Muscle of leg (tissue), 11 donors: ENCODE data around the gene NR5A2. TPM values are rescaled to one million over a fixed set of nuclear protein-coding genes. Genes with fewer than 3 reads are reported as not detected.

ENCODE experiments used
- DNase-seq: peaks from one replicate; pipeline ENCODE4 v3.0.0; 2013
- H3K27ac ChIP-seq: one replicate; pipeline ENCODE4 v1.5.1; 2013; ENCODE audit warnings: mild to moderate bottlenecking, low read length, control low read depth
- H3K27me3 ChIP-seq: one replicate; pipeline ENCODE4 v1.6.1; 2013; ENCODE audit warnings: low read length; ENCODE audit not compliant: control insufficient read depth, insufficient read depth
- H3K36me3 ChIP-seq: one replicate; pipeline ENCODE4 v1.6.1; 2013; ENCODE audit warnings: low read length; ENCODE audit not compliant: control insufficient read depth, insufficient read depth
- H3K4me1 ChIP-seq: one replicate; pipeline ENCODE4 v1.6.1; 2013; ENCODE audit warnings: low read length; ENCODE audit not compliant: control insufficient read depth, insufficient read depth
- H3K4me3 ChIP-seq: one replicate; pipeline ENCODE4 v1.5.1; 2013; ENCODE audit warnings: low read length, control low read depth
- H3K9me3 ChIP-seq: replicated peaks from 2 replicates; pipeline ENCODE4 v1.6.1; 2013; ENCODE audit warnings: low read depth, low read length; ENCODE audit not compliant: control insufficient read depth
- WGBS: methylation state at CpG from one replicate; pipeline ENCODE4 v1.1.5; 2013; ENCODE audit warnings: missing lambda C conversion rate; ENCODE audit not compliant: insufficient coverage; 5-methylcytosine and 5-hydroxymethylcytosine counted together
- polyA plus RNA-seq, 8 donors: library from polyadenylated mRNA; unstranded; fragments of 120-200 nt; gene quantifications; one replicate each; pipeline versions ENCODE4 v1.2.1 to v1.2.3, GENCODE V29; 2013; ENCODE audit warnings: inconsistent platforms in 1 of 8, low replicate concordance in 1 of 8; ENCODE audit not compliant: insufficient read length in 8 of 8, insufficient read depth in 1 of 8
- total RNA-seq: library from RNA; stranded (reverse); fragments of 120-200 nt; gene quantifications from one replicate; pipeline ENCODE4 v1.2.4, GENCODE V29; 2013

Gene NR5A2
- total and polyA plus RNA-seq, 9 donors: 1.9 to 4.2 (median 3.0) TPM

- Histone ChIP-seq H3K27me3 (peaks cover 2% of the 10 kb centered on the region), H3K36me3 (no peaks in the 10 kb centered on the region), H3K27ac (no peak overlapping the region), H3K4me3 (no peak overlapping the region), H3K9me3 (no peaks in the 10 kb centered on the region), H3K4me1 (no peaks in the 10 kb centered on the region)
- 67% methylated on average over 2 of the region's 5 CpGs for WGBS
- no peak for DNase-seq
Measured at GRCh38 chr1:200090252-200091159, 63.0 kb downstream of the NR5A2 start.

DNA sequence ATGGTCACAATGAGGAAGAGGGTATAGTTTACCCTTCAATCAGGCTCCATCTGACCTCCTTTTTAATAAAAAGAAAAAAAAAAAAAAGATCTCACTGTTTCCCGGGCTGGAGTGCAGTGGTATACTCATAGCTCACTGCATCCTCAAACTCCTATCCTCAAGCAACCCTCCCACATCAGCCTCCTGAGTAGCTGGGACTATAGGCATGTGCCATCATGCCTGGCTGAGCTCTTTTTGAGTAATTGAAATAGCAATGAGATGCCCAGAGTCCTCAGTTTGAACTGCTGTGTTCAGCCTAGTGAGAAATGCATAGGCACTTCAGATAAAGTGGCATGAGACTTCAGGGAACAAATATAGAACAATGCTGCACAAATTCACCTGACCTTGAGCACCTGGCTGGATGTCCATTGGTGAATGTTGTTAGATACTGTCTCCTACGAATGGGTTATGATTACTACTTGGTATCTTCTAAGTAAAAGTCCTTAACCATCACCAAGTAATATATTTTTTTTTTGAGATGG is 67.6 kb downstream of the NR5A2 start:
- H3K4me1 ChIP-seq: no peaks in the 10 kb centered on the region
- H3K27ac ChIP-seq: no peak overlapping the region
- no peaks in the 10 kb centered on the region for H3K36me3 ChIP-seq
- H3K4me3 ChIP-seq: no peak overlapping the region
- DNase-seq: no peak
- H3K9me3 ChIP-seq: no peaks in the 10 kb centered on the region
- no peaks in the 10 kb centered on the region for H3K27me3 ChIP-seq
- WGBS: no CpG with 5 or more reads among the region's 2 CpGs

DNA sequence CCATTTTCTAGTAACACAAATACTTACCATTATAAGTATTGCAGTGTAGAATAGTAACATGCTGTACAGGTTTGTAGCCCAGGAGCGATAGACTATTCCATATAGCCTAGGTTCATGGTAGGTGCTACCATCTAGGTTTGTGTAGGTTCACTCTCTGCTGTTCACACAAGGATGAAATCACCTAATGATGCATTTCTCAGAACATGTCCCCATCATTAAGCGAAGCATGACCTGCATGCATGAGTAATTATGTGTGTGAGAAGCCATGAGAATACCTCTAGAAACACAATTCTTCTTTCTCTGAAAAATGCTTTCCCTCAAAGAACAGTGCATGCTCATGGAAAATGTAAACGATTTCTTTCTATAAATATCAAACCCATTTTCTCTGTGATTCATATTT is 69.3 kb downstream of the NR5A2 start:
- no CpG with 5 or more reads among the region's 3 CpGs for WGBS
- no peaks in the 10 kb centered on the region for H3K27me3 ChIP-seq
- DNase-seq: no peak
- H3K9me3 ChIP-seq: no peaks in the 10 kb centered on the region
- H3K27ac ChIP-seq: no peak overlapping the region
- no peak overlapping the region for H3K4me3 ChIP-seq
- H3K4me1 ChIP-seq: no peaks in the 10 kb centered on the region
- H3K36me3 ChIP-seq: no peaks in the 10 kb centered on the region

- no peaks in the 10 kb centered on the region for H3K9me3 ChIP-seq
- H3K4me3 ChIP-seq: no peak overlapping the region
- no peaks in the 10 kb centered on the region for H3K4me1 ChIP-seq
- no peak for DNase-seq
- no peak overlapping the region for H3K27ac ChIP-seq
- 40% methylated on average over 1 of the region's 3 CpGs for WGBS
- H3K27me3 ChIP-seq: no peaks in the 10 kb centered on the region
- no peaks in the 10 kb centered on the region for H3K36me3 ChIP-seq
Measured at GRCh38 chr1:200099040-200099439, 71.5 kb downstream of the NR5A2 start.

DNA sequence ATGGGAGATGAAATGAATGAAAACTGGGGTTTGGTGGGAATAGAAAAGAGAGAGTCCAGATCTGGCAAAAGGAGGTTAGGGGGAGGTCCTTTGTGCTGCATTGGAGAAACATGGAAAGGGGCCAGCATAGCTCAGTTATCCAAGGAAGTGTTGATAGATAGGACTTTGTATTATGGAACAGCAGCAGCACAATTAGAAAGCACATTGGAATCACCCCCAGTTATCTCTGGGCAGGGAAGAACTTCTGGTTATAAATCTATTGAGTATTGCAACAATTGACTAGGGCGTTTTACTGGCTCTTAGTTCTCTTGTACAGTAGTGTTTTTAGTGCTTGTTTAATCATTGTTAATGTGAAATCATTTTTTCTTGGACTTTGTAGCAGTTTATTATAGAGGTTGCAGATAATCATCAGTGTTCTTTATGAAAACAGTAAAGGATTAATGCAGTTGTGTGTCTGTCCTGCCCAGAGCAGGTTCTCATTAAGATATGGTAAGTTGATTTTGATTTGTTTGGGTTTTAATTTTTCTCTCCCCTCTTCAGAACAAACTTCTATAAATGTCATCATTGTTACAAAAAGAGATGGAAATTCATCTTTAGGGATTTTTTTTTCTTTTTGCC is 76.6 kb downstream of the NR5A2 start:
- H3K27ac ChIP-seq: no peak overlapping the region
- no peaks in the 10 kb centered on the region for H3K9me3 ChIP-seq
- H3K4me1 ChIP-seq: no peaks in the 10 kb centered on the region
- no peak for DNase-seq
- WGBS: no CpG with 5 or more reads among the region's 1 CpG
- H3K36me3 ChIP-seq: no peaks in the 10 kb centered on the region
- no peaks in the 10 kb centered on the region for H3K27me3 ChIP-seq
- H3K4me3 ChIP-seq: no peak overlapping the region

GRCh38 chr1:200107004-200107470 is 79.5 kb downstream of the NR5A2 start:
- Histone ChIP-seq H3K4me1 (no peaks in the 10 kb centered on the region), H3K27ac (no peak overlapping the region)
- no CpG with 5 or more reads among the region's 8 CpGs for WGBS

GRCh38 chr1:200108659-200109058 is 81.1 kb downstream of the NR5A2 start:
- no peak overlapping the region for H3K4me3 ChIP-seq
- no peak overlapping the region for H3K27ac ChIP-seq
- H3K9me3 ChIP-seq: no peaks in the 10 kb centered on the region
- H3K27me3 ChIP-seq: no peaks in the 10 kb centered on the region
- WGBS: no CpG with 5 or more reads among the region's 1 CpG
- no peak for DNase-seq
- H3K4me1 ChIP-seq: no peaks in the 10 kb centered on the region
- no peaks in the 10 kb centered on the region for H3K36me3 ChIP-seq

More at GRCh38 chr1:200107004-200107470, 79.5 kb downstream of the NR5A2 start:
- Histone ChIP-seq H3K27me3 (no peaks in the 10 kb centered on the region), H3K4me3 (no peak overlapping the region), H3K36me3 (no peaks in the 10 kb centered on the region), H3K9me3 (no peaks in the 10 kb centered on the region)
- DNase-seq: no peak

DNA sequence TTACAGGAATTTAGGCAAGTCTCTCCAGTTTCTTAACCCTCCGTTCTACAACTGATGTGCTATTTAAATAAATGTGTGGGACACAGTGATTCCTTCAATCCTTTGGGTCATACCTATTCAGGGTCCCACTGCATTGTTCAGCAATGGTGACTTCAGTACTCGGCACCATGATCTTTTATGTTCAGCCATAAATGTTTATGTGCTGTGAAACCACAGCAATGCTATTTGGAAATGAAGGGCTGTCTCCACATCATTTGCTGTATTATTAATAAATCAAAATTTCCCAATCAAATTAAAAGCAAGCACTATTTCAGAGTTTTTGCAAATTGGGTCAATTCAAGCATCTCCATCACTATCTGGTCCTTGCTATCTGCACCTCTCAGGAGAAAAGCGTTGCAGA is 84.8 kb downstream of the NR5A2 start:
- no peak overlapping the region for H3K27ac ChIP-seq
- H3K9me3 ChIP-seq: no peaks in the 10 kb centered on the region
- WGBS: no CpG with 5 or more reads among the region's 3 CpGs
- H3K36me3 ChIP-seq: no peaks in the 10 kb centered on the region
- H3K4me3 ChIP-seq: no peak overlapping the region
- H3K27me3 ChIP-seq: no peaks in the 10 kb centered on the region
- no peaks in the 10 kb centered on the region for H3K4me1 ChIP-seq
- no peak for DNase-seq

DNA sequence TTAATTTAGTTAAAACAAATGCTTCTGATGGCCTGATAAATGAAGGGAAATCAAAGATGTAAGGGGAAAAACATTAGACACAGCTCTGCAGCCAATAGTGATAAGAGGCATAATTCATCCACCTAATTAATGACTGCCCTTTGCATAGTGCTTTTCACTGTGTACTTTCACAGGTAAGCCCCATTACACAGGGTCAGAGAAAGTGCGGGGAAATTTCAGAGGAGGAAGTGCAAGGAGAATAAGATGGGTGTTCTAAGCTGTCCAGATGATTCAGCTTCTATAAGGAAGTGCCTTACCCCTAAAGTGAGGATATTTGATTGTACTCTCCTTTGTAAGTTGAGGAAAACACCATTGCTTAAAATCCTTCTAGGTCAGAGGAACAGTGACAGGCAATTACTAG is 88.0 kb downstream of the NR5A2 start:
- WGBS: no CpG with 5 or more reads among the region's 1 CpG
- Histone ChIP-seq H3K27ac (no peak overlapping the region), H3K27me3 (no peaks in the 10 kb centered on the region), H3K36me3 (no peaks in the 10 kb centered on the region), H3K4me1 (no peaks in the 10 kb centered on the region), H3K9me3 (no peaks in the 10 kb centered on the region), H3K4me3 (no peak overlapping the region)
- DNase-seq: no peak

GRCh38 chr1:200116324-200116723 is 88.8 kb downstream of the NR5A2 start:
- Histone ChIP-seq H3K36me3 (no peaks in the 10 kb centered on the region), H3K4me3 (no peak overlapping the region), H3K27me3 (no peaks in the 10 kb centered on the region), H3K27ac (no peak overlapping the region), H3K4me1 (no peaks in the 10 kb centered on the region), H3K9me3 (no peaks in the 10 kb centered on the region)
- DNase-seq: no peak
- no CpG with 5 or more reads among the region's 1 CpG for WGBS
